ENCODE data around the gene ATAD3B.

- TF ChIP-seq CTCF (IDR thresholded peaks at IDR 0.05) (no peak), POLR2A (IDR thresholded peaks at IDR 0.05) (no peak), EP300 (IDR thresholded peaks at IDR 0.05; ENCODE audit: low read depth) (no peak), POLR2AphosphoS5 (IDR thresholded peaks at IDR 0.05) (peak in 1 of 3 donors; percentile 7)
Observed at GRCh38 chr1:1434131-1434823, 37.3 kb upstream of the ATAD3B start.

Data from transverse colon (tissue), 4 donors.